HUES6 (cell line): ENCODE data around the gene CACNA1B.
"Not testable (repeated sequence)": the region's sequence is repeated elsewhere in the genome, so short reads cannot be mapped to it uniquely, and the experiment has no call there.

Experiments
- H3K27ac ChIP-seq: 2 replicates; pipeline ENCODE4 v1.7.0; 2013; ENCODE audit warnings: low read depth, mild to moderate bottlenecking, low read length, inconsistent platforms
- H3K27me3 ChIP-seq: 2 replicates; pipeline ENCODE4 v1.6.1; 2013; ENCODE audit warnings: low read length; ENCODE audit not compliant: control insufficient read depth, insufficient read depth
- H3K36me3 ChIP-seq: 2 replicates; pipeline ENCODE4 v1.6.1; 2013; ENCODE audit warnings: low read length; ENCODE audit not compliant: control insufficient read depth, insufficient read depth
- H3K4me1 ChIP-seq: 2 replicates; pipeline ENCODE4 v1.6.1; 2013; ENCODE audit warnings: low read length; ENCODE audit not compliant: control insufficient read depth, insufficient read depth
- H3K4me3 ChIP-seq: 2 replicates; pipeline ENCODE4 v1.5.1; 2013; ENCODE audit warnings: low read depth, low read length
- H3K9ac ChIP-seq: one replicate; pipeline ENCODE4 v1.6.1; 2013; ENCODE audit warnings: mild to moderate bottlenecking, low read length
- H3K9me3 ChIP-seq: 2 replicates; pipeline ENCODE4 v1.6.1; 2013; ENCODE audit warnings: low read depth, low read length; ENCODE audit not compliant: control insufficient read depth, insufficient read depth

The CACNA1B gene

GRCh38 chr9:137880160-137880975 is 2.8 kb downstream of the CACNA1B start:
- Histone ChIP-seq H3K9me3 (no peaks in the 10 kb centered on the region), H3K4me3 (no peak overlapping the region), H3K36me3 (peaks cover 14% of the 10 kb centered on the region), H3K4me1 (no peaks in the 10 kb centered on the region; the same call in 1 of the 2 replicates), H3K27ac (no peak overlapping the region), H3K9ac (no peak overlapping the region), H3K27me3 (peaks cover 25% of the 10 kb centered on the region)

DNA sequence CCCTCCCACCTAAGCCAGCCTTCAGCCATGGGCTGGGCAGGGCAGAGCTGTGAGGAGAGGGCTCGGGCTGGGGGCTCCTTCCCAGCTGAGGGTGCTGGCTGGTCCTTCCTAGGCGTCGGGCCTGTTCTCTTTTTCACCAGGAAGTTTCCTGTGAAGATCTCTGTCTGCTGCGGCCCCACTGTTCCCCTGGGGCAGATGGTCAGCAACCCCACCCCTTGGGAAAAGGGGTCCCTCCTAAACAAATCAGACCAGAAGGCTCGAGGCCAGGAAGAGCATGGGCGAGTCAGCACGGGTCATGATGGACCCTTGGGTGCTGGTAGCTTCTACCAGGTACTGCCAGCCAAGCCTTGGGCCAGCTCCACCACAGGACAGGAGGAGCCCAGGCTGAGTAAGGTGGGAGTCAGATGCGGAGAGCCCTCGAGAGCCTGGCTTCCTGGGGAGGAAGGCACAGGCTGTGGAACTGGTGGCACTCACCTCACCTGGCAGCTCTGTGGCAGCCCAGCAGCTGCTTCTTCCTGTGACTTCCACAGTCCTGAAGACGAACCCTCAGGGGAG is 3.5 kb downstream of the CACNA1B start:
- Histone ChIP-seq H3K36me3 (peaks cover 14% of the 10 kb centered on the region), H3K9me3 (no peaks in the 10 kb centered on the region), H3K9ac (no peak overlapping the region), H3K4me3 (no peak overlapping the region), H3K4me1 (no peaks in the 10 kb centered on the region; the same call in 1 of the 2 replicates), H3K27ac (no peak overlapping the region), H3K27me3 (peaks cover 18% of the 10 kb centered on the region)

- no peak overlapping the region for H3K9ac ChIP-seq
- H3K4me3 ChIP-seq = no peak overlapping the region
- H3K9me3 ChIP-seq = no peaks in the 10 kb centered on the region
- H3K4me1 ChIP-seq = no peaks in the 10 kb centered on the region; the same call in 1 of the 2 replicates
- peaks cover 14% of the 10 kb centered on the region for H3K36me3 ChIP-seq
- no peak overlapping the region for H3K27ac ChIP-seq
- H3K27me3 ChIP-seq = peaks cover 10% of the 10 kb centered on the region
Observed at GRCh38 chr9:137881591-137882505, 4.3 kb downstream of the CACNA1B start.

- no peak overlapping the region for H3K27ac ChIP-seq
- H3K9ac ChIP-seq = no peak overlapping the region
- no peak overlapping the region for H3K4me3 ChIP-seq
- H3K36me3 ChIP-seq = peaks cover 14% of the 10 kb centered on the region
- H3K9me3 ChIP-seq = no peaks in the 10 kb centered on the region
- H3K27me3 ChIP-seq = peaks cover 4% of the 10 kb centered on the region; the same call in 1 of the 2 replicates
- no peaks in the 10 kb centered on the region; the same call in 1 of the 2 replicates for H3K4me1 ChIP-seq
Observed at GRCh38 chr9:137882506-137882821, 4.9 kb downstream of the CACNA1B start.

- peaks cover 14% of the 10 kb centered on the region for H3K36me3 ChIP-seq
- H3K4me1 ChIP-seq, H3K4me3 ChIP-seq, H3K9me3 ChIP-seq, H3K27me3 ChIP-seq, H3K9ac ChIP-seq, H3K27ac ChIP-seq: not testable (repeated sequence)
Observed at GRCh38 chr9:137883977-137884376, 6.4 kb downstream of the CACNA1B start.

GRCh38 chr9:137884547-137884946 is 7.0 kb downstream of the CACNA1B start:
- not testable (repeated sequence) for H3K27ac ChIP-seq, H3K9me3 ChIP-seq, H3K27me3 ChIP-seq, H3K4me1 ChIP-seq, H3K4me3 ChIP-seq, H3K9ac ChIP-seq
- H3K36me3 ChIP-seq = peaks cover 14% of the 10 kb centered on the region

- not testable (repeated sequence) for H3K9ac ChIP-seq, H3K4me1 ChIP-seq, H3K27me3 ChIP-seq, H3K27ac ChIP-seq, H3K4me3 ChIP-seq, H3K9me3 ChIP-seq
- H3K36me3 ChIP-seq = peaks cover 14% of the 10 kb centered on the region
Observed at GRCh38 chr9:137885121-137885520, 7.5 kb downstream of the CACNA1B start.

- H3K27ac ChIP-seq, H3K27me3 ChIP-seq, H3K4me3 ChIP-seq, H3K4me1 ChIP-seq, H3K36me3 ChIP-seq, H3K9ac ChIP-seq, H3K9me3 ChIP-seq: not testable (repeated sequence)
Observed at GRCh38 chr9:137888621-137889020, 11.0 kb downstream of the CACNA1B start.

DNA sequence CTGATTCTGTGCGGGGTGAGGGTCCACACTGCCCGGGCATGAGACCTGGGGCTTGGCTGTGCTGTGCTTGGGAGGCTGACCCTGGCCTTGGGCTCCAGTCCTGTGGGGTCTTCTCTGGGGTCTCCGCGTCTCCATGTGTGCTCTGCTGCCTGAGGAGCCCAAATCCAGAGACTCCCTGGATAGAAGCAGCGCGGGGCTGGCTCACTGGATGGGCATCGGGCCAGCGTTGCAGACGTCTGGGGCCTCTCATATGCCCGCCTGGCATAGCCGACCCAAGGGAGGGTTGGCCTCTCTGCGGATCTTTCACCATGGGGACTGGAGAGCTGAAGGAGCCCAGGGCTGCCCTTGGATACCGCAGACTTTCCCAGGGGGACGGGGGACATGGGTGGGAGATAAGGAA is 12.4 kb downstream of the CACNA1B start:
- not testable (repeated sequence) for H3K27me3 ChIP-seq, H3K27ac ChIP-seq, H3K4me1 ChIP-seq, H3K4me3 ChIP-seq, H3K9me3 ChIP-seq, H3K9ac ChIP-seq, H3K36me3 ChIP-seq

DNA sequence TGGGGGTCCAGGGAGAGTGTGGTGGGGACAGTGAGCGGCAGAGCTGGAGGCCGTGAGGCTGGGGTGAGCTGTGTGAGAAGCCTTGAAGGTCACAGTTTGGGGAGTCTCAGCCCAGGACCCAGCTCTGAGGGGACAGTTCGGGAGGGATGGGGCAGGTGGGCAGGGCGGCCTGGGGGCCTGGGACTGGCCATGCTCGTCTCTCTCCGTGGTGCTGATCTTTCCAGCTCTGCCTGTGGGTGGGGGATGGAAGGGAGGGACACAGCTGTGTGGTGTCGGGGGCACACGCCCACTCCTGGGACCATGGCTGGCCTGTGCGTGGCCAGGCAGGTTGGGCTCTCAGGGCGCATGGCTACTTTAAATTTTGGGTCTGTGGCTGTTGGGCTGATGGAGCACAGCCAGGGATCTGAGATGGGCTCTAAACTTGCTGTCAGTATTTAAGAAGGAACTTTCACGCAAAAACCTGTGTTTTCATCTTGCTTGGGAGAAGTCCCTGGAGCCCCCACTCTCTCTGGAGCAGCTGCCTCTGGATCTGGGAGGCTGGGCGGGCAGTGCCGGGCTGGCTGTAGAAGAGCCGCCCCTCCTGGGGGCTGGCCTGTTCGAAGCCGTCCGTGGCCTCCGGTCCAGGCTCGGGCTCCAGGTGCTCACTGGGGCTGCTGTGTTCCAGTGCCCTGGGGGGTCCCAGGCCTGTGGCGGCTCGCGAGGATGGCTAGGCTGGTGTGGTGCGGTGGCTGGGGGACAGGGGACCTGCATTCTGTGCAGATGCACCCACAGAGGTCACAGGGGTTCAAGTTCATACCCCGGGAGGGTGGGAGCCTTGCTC is 13.4 kb downstream of the CACNA1B start:
- H3K4me3 ChIP-seq, H3K4me1 ChIP-seq, H3K27me3 ChIP-seq, H3K36me3 ChIP-seq, H3K9ac ChIP-seq, H3K9me3 ChIP-seq, H3K27ac ChIP-seq: not testable (repeated sequence)
